Keratinocyte (primary cell): ENCODE data around the gene NAALADL2. TPM values are rescaled to one million over a fixed set of nuclear protein-coding genes. Genes with fewer than 3 reads are reported as not detected.

Source experiments
- DNase-seq: peaks from one replicate; pipeline ENCODE4 v3.0.0-alpha.2; 2011; ENCODE audit warnings: low read depth, missing footprints, low spot score
- FAIRE-seq: peaks from 2 replicates; lab custom pipeline; 2011; peaks lifted over from hg19 to GRCh38; lab: Jason Lieb, UNC
- H2AFZ ChIP-seq: 2 replicates; pipeline ENCODE4 v1.6.0; 2012; ENCODE audit warnings: low read length, control low read depth, inconsistent platforms; ENCODE audit not compliant: control insufficient read depth
- H3K27ac ChIP-seq: 2 replicates; pipeline ENCODE4 v1.5.1; 2011; ENCODE audit warnings: low read length; ENCODE audit not compliant: control insufficient read depth, insufficient read depth
- H3K27me3 ChIP-seq: 3 replicates; pipeline ENCODE4 v1.6.0; 2011; ENCODE audit warnings: low read length; ENCODE audit not compliant: control insufficient read depth, insufficient read depth; ENCODE audit errors: extremely low read depth
- H3K36me3 ChIP-seq, 2 experiments: 2 replicates in 1 of 2; 3 replicates in 1 of 2; pipeline ENCODE4 v1.5.1; 2011; ENCODE audit warnings: low read length in 2 of 2, mild to moderate bottlenecking in 1 of 2; ENCODE audit not compliant: control insufficient read depth in 2 of 2, insufficient read depth in 2 of 2; ENCODE audit errors: extremely low read depth in 1 of 2
- H3K4me1 ChIP-seq: 3 replicates; pipeline ENCODE4 v1.5.1; 2011; ENCODE audit warnings: low read length; ENCODE audit not compliant: control insufficient read depth, insufficient read depth; ENCODE audit errors: extremely low read depth
- H3K4me2 ChIP-seq: 3 replicates; pipeline ENCODE4 v1.6.0; 2011; ENCODE audit warnings: low read depth, low read length; ENCODE audit not compliant: control insufficient read depth, insufficient read depth; ENCODE audit errors: extremely low read depth
- H3K4me3 ChIP-seq, 3 experiments: fragments of 200-600 bp in 1 of 3; sonication (generic) in 1 of 3; 2 replicates in 2 of 3; 3 replicates in 1 of 3; pipeline ENCODE4 v1.5.1; 2011 to 2016; ENCODE audit warnings: low read length in 3 of 3, mild to moderate bottlenecking in 3 of 3, control low read depth in 2 of 3, inconsistent platforms in 1 of 3, low read depth in 1 of 3, mixed read lengths in 1 of 3, mixed run types in 1 of 3, moderate library complexity in 1 of 3; ENCODE audit not compliant: control insufficient read depth in 2 of 3, insufficient read depth in 2 of 3; ENCODE audit errors: extremely low read depth in 1 of 3
- H3K79me2 ChIP-seq: 2 replicates; pipeline ENCODE4 v1.6.0; 2012; ENCODE audit warnings: low read length; ENCODE audit not compliant: control insufficient read depth, insufficient read depth
- H3K9ac ChIP-seq: 3 replicates; pipeline ENCODE4 v1.6.0; 2011; ENCODE audit warnings: low read length; ENCODE audit not compliant: control insufficient read depth, insufficient read depth; ENCODE audit errors: extremely low read depth
- H3K9me1 ChIP-seq: 3 replicates; pipeline ENCODE4 v1.6.0; 2011; ENCODE audit warnings: low read length; ENCODE audit not compliant: control insufficient read depth, insufficient read depth; ENCODE audit errors: extremely low read depth
- H3K9me3 ChIP-seq: 2 replicates; pipeline ENCODE4 v1.5.1; 2012; ENCODE audit warnings: low read depth, low read length; ENCODE audit not compliant: control insufficient read depth
- H4K20me1 ChIP-seq: 3 replicates; pipeline ENCODE4 v1.6.0; 2011; ENCODE audit warnings: low read length; ENCODE audit not compliant: control insufficient read depth, insufficient read depth; ENCODE audit errors: extremely low read depth
- EZH2 ChIP-seq: IDR thresholded peaks from one replicate; pipeline ENCODE4 v1.6.1; 2012; ENCODE audit warnings: inconsistent platforms, mild to moderate bottlenecking, low read length, moderate library complexity
- dilution Hi-C: fragments of 300-500 bp; cut with MboI; formaldehyde crosslinking; loops from one replicate; pipeline ENCODE4 v1.7.0; 2020; ENCODE audit warnings: low sequenced_read_pairs; ENCODE audit not compliant: extremely low pct_ligation_motif_present
- polyA plus RNA-seq, 5 experiments: library from polyadenylated mRNA; depleted of rRNA in 3 of 5; stranded (reverse) in 3 of 5; stranded (forward) in 1 of 5; unstranded in 1 of 5; fragments of >200 nt; gene quantifications; 1 replicate in 1 of 5; 2 replicates in 3 of 5; 3 replicates in 1 of 5; pipeline versions ENCODE4 v1.2.1 to v1.2.3, GENCODE V29; 2011 to 2012; ENCODE audit warnings: missing spikeins in 2 of 5, low read depth in 1 of 5, low replicate concordance in 1 of 5
- TF ChIP-seq, protein P1 (sequence below), 3 experiments: IDR thresholded peaks in 1 of 3; conservative IDR thresholded peaks in 1 of 3; optimal IDR thresholded peaks in 1 of 3; 2 replicates in 2 of 3; 3 replicates in 1 of 3; pipeline versions ENCODE3 to v1.5.1; 2011; ENCODE audit warnings: low read length in 3 of 3, mild to moderate bottlenecking in 3 of 3, moderate library complexity in 2 of 3, control low read depth in 1 of 3, inconsistent platforms in 1 of 3; ENCODE audit not compliant: insufficient read depth in 2 of 3; ENCODE audit errors: extremely low read depth in 1 of 3

NAALADL2 gene
- polyA plus RNA-seq, 1 donor (not counting 4 experiments of a cell fraction or from before 2014, with no cell fraction given), result 0.75 TPM

DNA sequence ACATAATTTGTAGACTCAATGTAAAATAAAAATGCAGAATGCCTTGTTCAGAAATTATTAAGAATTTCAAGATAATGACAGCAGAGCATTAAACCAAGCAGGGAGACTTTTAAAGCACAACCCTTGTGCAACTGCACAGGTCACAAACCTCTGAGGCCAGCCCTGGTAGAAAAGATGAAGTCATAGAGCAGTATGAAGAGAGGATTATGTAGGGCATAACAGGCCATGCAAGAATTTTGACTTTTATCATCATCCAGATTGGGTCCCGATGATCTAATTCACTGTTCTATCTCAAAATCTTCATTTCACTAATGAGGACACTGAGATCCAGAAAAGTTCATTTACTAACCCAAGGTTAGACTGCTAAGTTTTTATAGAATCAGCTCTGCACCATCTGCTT is 388.5 kb downstream of the NAALADL2 start:
- H3K36me3 ChIP-seq, result no peaks in the 10 kb centered on the region
- H3K27me3 ChIP-seq, result no peaks in the 10 kb centered on the region
- no peak overlapping the region for H3K9ac ChIP-seq
- no peak overlapping the region for H2AFZ ChIP-seq
- H3K4me3 ChIP-seq, result no peak overlapping the region
- H3K9me3 ChIP-seq, result no peaks in the 10 kb centered on the region
- no peaks in the 10 kb centered on the region for H3K9me1 ChIP-seq
- no peak for FAIRE-seq
- no peak for DNase-seq
- H3K27ac ChIP-seq, result no peak overlapping the region
- H4K20me1 ChIP-seq, result no peaks in the 10 kb centered on the region
- no peaks in the 10 kb centered on the region for H3K4me1 ChIP-seq
- no peak for TF ChIP-seq EZH2
- TF ChIP-seq, protein P1, sequence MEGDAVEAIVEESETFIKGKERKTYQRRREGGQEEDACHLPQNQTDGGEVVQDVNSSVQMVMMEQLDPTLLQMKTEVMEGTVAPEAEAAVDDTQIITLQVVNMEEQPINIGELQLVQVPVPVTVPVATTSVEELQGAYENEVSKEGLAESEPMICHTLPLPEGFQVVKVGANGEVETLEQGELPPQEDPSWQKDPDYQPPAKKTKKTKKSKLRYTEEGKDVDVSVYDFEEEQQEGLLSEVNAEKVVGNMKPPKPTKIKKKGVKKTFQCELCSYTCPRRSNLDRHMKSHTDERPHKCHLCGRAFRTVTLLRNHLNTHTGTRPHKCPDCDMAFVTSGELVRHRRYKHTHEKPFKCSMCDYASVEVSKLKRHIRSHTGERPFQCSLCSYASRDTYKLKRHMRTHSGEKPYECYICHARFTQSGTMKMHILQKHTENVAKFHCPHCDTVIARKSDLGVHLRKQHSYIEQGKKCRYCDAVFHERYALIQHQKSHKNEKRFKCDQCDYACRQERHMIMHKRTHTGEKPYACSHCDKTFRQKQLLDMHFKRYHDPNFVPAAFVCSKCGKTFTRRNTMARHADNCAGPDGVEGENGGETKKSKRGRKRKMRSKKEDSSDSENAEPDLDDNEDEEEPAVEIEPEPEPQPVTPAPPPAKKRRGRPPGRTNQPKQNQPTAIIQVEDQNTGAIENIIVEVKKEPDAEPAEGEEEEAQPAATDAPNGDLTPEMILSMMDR (optimal IDR thresholded peaks at IDR 0.05 in 1 of 3, IDR thresholded peaks at IDR 0.05 in 1 of 3, conservative IDR thresholded peaks at IDR 0.05 in 1 of 3; ENCODE audit: extremely low read depth in 1 of 3, insufficient read depth in 2 of 3, low read length in 3 of 3), result no peak
- H3K4me2 ChIP-seq, result no peak overlapping the region
- dilution Hi-C loops, result no loop called here
- H3K79me2 ChIP-seq, result no peaks in the 10 kb centered on the region

DNA sequence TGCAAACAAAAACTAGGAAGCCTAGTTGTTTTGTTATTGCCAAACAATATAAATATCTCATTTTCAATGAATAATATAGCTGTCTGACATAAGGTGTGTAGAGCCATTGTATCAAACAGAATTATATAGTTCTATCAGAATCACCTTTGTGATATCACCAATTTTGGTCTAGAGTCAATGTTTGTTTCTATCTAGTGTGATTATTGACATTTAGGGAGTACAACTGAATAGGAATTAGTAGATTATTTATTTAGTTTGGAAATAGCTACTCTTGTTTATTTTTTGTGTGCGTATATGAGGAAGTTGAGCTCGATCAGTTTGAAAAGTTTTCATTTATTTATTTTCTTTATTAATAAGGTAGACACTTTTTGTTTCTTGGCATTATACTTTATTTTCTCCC is 389.7 kb downstream of the NAALADL2 start:
- dilution Hi-C loops, result no loop called here
- no peaks in the 10 kb centered on the region for H3K4me1 ChIP-seq
- no peak overlapping the region for H2AFZ ChIP-seq
- no peaks in the 10 kb centered on the region for H3K9me3 ChIP-seq
- no peak overlapping the region for H3K27ac ChIP-seq
- no peak for TF ChIP-seq EZH2
- TF ChIP-seq, protein P1 (optimal IDR thresholded peaks at IDR 0.05 in 1 of 3, IDR thresholded peaks at IDR 0.05 in 1 of 3, conservative IDR thresholded peaks at IDR 0.05 in 1 of 3; ENCODE audit: extremely low read depth in 1 of 3, insufficient read depth in 2 of 3, low read length in 3 of 3), result no peak
- no peak for FAIRE-seq
- H3K9me1 ChIP-seq, result no peaks in the 10 kb centered on the region
- H3K9ac ChIP-seq, result no peak overlapping the region
- no peak for DNase-seq
- H3K79me2 ChIP-seq, result no peaks in the 10 kb centered on the region
- H3K27me3 ChIP-seq, result no peaks in the 10 kb centered on the region
- H3K36me3 ChIP-seq, result no peaks in the 10 kb centered on the region
- H4K20me1 ChIP-seq, result no peaks in the 10 kb centered on the region
- no peak overlapping the region for H3K4me3 ChIP-seq
- H3K4me2 ChIP-seq, result no peak overlapping the region
